HCT116 (cell line): ENCODE data around the gene CSGALNACT2. TPM values are rescaled to one million over a fixed set of nuclear protein-coding genes. Genes with fewer than 3 reads are reported as not detected.

Experiments used
- ATAC-seq: fragments of 200-7000 bp; cut with Tn5 transposase; 2 replicates; pipeline ENCODE4 v1.9.1; 2020; ENCODE audit warnings: mild to moderate bottlenecking, moderate library complexity
- BruUV-seq: library from RNA; stranded (reverse); fragments of 400-500 nt; replicated peaks from 2 replicates; lab custom pipeline; 2021; lab: Mats Ljungman, UMichigan
- CTCF ChIA-PET: fragments of 300-600 bp; sonication (Branson Sonifier 250); formaldehyde crosslinking; loops from one replicate; lab custom pipeline; 2021; ENCODE audit warnings: antibody characterized with exemption; lab: Charles Lee
- POLR2A ChIA-PET: fragments of 300-600, 350-600 bp; sonication (Branson Sonifier 250); formaldehyde crosslinking; loops from one replicate; lab custom pipeline; 2021; ENCODE audit warnings: antibody characterized with exemption; lab: Charles Lee
- RAD21 ChIA-PET, 2 experiments: fragments of 300-600 bp; sonication (Branson Sonifier 250); formaldehyde crosslinking; loops; one replicate each; lab custom pipeline; 2023; ENCODE audit warnings: low total read pairs in 2 of 2; ENCODE audit not compliant: uncharacterized antibody in 2 of 2, unreplicated experiment in 2 of 2, low non-redundant PET in 1 of 2; lab: Charles Lee
- DNase-seq: peaks from one replicate; pipeline ENCODE4 v3.0.0-alpha.2; 2010; ENCODE audit warnings: low read depth, low spot score
- H2AFZ ChIP-seq: fragments of 200-600 bp; shearing (Covaris generic), sonication (generic); 2 replicates; pipeline ENCODE4 v1.6.1; 2017; ENCODE audit warnings: low read depth, mixed run types, mixed read lengths, antibody characterized with exemption, low read length; ENCODE audit not compliant: poor library complexity, severe bottlenecking
- H3K27ac ChIP-seq: 2 replicates; pipeline ENCODE4 v1.5.1; 2012; ENCODE audit warnings: low read depth, low read length
- H3K27me3 ChIP-seq: fragments of 200-600 bp; sonication (generic); 2 replicates; pipeline ENCODE4 v1.6.1; 2016; ENCODE audit warnings: mixed run types, low read length, mixed read lengths; ENCODE audit not compliant: insufficient read depth
- H3K36me3 ChIP-seq, 2 experiments: fragments of 200-500 bp in 1 of 2; fragments of 200-600 bp in 1 of 2; sonication (Bioruptor generic) in 1 of 2; sonication (generic) in 1 of 2; 2 replicates each; pipeline versions ENCODE4 v1.5.1 to v1.6.1; 2014 to 2016; ENCODE audit warnings: low read length in 2 of 2, inconsistent platforms in 1 of 2, mixed read lengths in 1 of 2, mixed run types in 1 of 2; ENCODE audit not compliant: insufficient read depth in 2 of 2, control insufficient read depth in 1 of 2
- H3K4me1 ChIP-seq, 2 experiments: fragments of 200-600 bp in 1 of 2; sonication (generic) in 1 of 2; 2 replicates each; pipeline versions ENCODE4 v1.5.1 to v1.6.1; 2012 to 2017; ENCODE audit warnings: low read length in 2 of 2, inconsistent platforms in 1 of 2, mild to moderate bottlenecking in 1 of 2, mixed read lengths in 1 of 2, mixed run types in 1 of 2, moderate library complexity in 1 of 2; ENCODE audit not compliant: insufficient read depth in 2 of 2, control insufficient read depth in 1 of 2
- H3K4me2 ChIP-seq: fragments of 200-600 bp; sonication (generic); 2 replicates; pipeline ENCODE4 v1.6.1; 2017; ENCODE audit warnings: mixed run types, low read length, mixed read lengths
- H3K4me3 ChIP-seq, 2 experiments: fragments of 200-600 bp in 1 of 2; sonication (generic) in 1 of 2; replicated peaks in 1 of 2; 2 replicates each; pipeline ENCODE4 v1.5.1; 2011 to 2016; ENCODE audit warnings: low read length in 2 of 2, control low read depth in 1 of 2, low read depth in 1 of 2, mild to moderate bottlenecking in 1 of 2, mixed read lengths in 1 of 2, mixed run types in 1 of 2
- H3K79me2 ChIP-seq: fragments of 200-600 bp; sonication (generic); 2 replicates; pipeline ENCODE4 v1.6.1; 2017; ENCODE audit warnings: mild to moderate bottlenecking, mixed run types, low read length, moderate library complexity, mixed read lengths; ENCODE audit not compliant: insufficient read depth
- H3K9ac ChIP-seq: fragments of 200-600 bp; sonication (generic); 2 replicates; pipeline ENCODE4 v1.6.1; 2016; ENCODE audit warnings: low read length, mixed read lengths
- H3K9me2 ChIP-seq: fragments of 200-600 bp; sonication (generic), shearing (Covaris generic); 2 replicates; pipeline ENCODE4 v1.6.1; 2017; ENCODE audit warnings: mixed run types, mild to moderate bottlenecking, moderate library complexity; ENCODE audit not compliant: insufficient read depth
- H3K9me3 ChIP-seq, 2 experiments: fragments of 200-500 bp in 1 of 2; fragments of 200-600 bp in 1 of 2; sonication (Bioruptor generic) in 1 of 2; sonication (generic) in 1 of 2; 2 replicates each; pipeline ENCODE4 v1.6.1; 2014 to 2017; ENCODE audit warnings: low read length in 2 of 2, mixed read lengths in 2 of 2, inconsistent platforms in 1 of 2, low read depth in 1 of 2, mild to moderate bottlenecking in 1 of 2, mixed run types in 1 of 2, moderate library complexity in 1 of 2; ENCODE audit not compliant: control insufficient read depth in 1 of 2, insufficient read depth in 1 of 2
- H4K20me1 ChIP-seq: fragments of 200-600 bp; sonication (generic), shearing (Covaris generic); 2 replicates; pipeline ENCODE4 v1.6.1; 2017; ENCODE audit warnings: mixed run types, mild to moderate bottlenecking, moderate library complexity; ENCODE audit not compliant: insufficient read depth
- ATF3 ChIP-seq: IDR thresholded peaks from 2 replicates; pipeline ENCODE4 v1.6.1; 2012
- EGR1 ChIP-seq: IDR thresholded peaks from 2 replicates; pipeline ENCODE4 v1.6.1; 2012; ENCODE audit warnings: low read depth
- EZH2 ChIP-seq: fragments of 200-600 bp; sonication (generic); IDR thresholded peaks from 2 replicates; pipeline ENCODE4 v1.6.1; 2017; ENCODE audit warnings: antibody characterized with exemption, mixed run types
- FOSL1 ChIP-seq: IDR thresholded peaks from 2 replicates; pipeline ENCODE4 v1.6.1; 2012; ENCODE audit warnings: low read depth
- JUND ChIP-seq: IDR thresholded peaks from 2 replicates; pipeline ENCODE4 v1.6.1; 2012
- MAX ChIP-seq: IDR thresholded peaks from 2 replicates; pipeline ENCODE4 v1.6.1; 2012
- POLR2A ChIP-seq: IDR thresholded peaks from 2 replicates; pipeline ENCODE4 v1.7.0; 2011; ENCODE audit warnings: borderline replicate concordance; ENCODE audit not compliant: insufficient read depth, insufficient read length; ENCODE audit errors: extremely low read depth
- POLR2AphosphoS5 ChIP-seq: IDR thresholded peaks from 2 replicates; pipeline ENCODE4 v1.6.1; 2011; ENCODE audit warnings: mild to moderate bottlenecking, low read depth, low read length, moderate library complexity
- RAD21 ChIP-seq: IDR thresholded peaks from 2 replicates; pipeline ENCODE4 v1.6.1; 2012; ENCODE audit warnings: low read depth, mild to moderate bottlenecking
- REST ChIP-seq: IDR thresholded peaks from 2 replicates; pipeline ENCODE4 v1.6.1; 2012; ENCODE audit warnings: low read depth
- SIN3A ChIP-seq: IDR thresholded peaks from 2 replicates; pipeline ENCODE4 v1.6.1; 2012; ENCODE audit warnings: low read depth
- ZBTB33 ChIP-seq: IDR thresholded peaks from 2 replicates; pipeline ENCODE4 v1.6.1; 2011; ENCODE audit warnings: mild to moderate bottlenecking, low read length, moderate library complexity; ENCODE audit not compliant: insufficient replicate concordance; ENCODE audit errors: extremely low read depth
- ZNF274 ChIP-seq: fragments of 200-500 bp; sonication (Bioruptor generic); IDR thresholded peaks from 2 replicates; pipeline ENCODE4 v1.6.1; 2014; ENCODE audit warnings: mild to moderate bottlenecking, low read depth, low read length, inconsistent platforms
- intact Hi-C: fragments of 100-400 bp; cut with micrococcal nuclease; formaldehyde crosslinking; loops from 2 replicates; pipeline ENCODE4 v1.10.0; 2022
- total RNA-seq: library from RNA; stranded (reverse); gene quantifications from one replicate; pipeline ENCODE4 v1.2.1, GENCODE V29; 2021; ENCODE audit not compliant: unreplicated experiment

CSGALNACT2 gene
- total RNA-seq, 1 experiment from 2014 or later, result 9.9 TPM

GRCh38 chr10:43131256-43131655, 7.0 kb upstream of the CSGALNACT2 start:
- H3K9ac ChIP-seq, result no peak overlapping the region
- no peak overlapping the region for H3K27ac ChIP-seq
- no peaks in the 10 kb centered on the region for H3K79me2 ChIP-seq
- H2AFZ ChIP-seq, result no peak overlapping the region
- no peaks in the 10 kb centered on the region for H4K20me1 ChIP-seq
- RAD21 ChIA-PET, result no interaction called here
- no peak for TF ChIP-seq ZBTB33
- TF ChIP-seq FOSL1, result no peak
- no peak for TF ChIP-seq RAD21
- TF ChIP-seq EZH2, result no peak
- no peak for TF ChIP-seq POLR2AphosphoS5
- TF ChIP-seq JUND, result no peak
- POLR2A ChIA-PET, result no interaction called here
- H3K4me2 ChIP-seq, result no peak overlapping the region
- no peaks in the 10 kb centered on the region for H3K36me3 ChIP-seq
- H3K27me3 ChIP-seq, result no peaks in the 10 kb centered on the region
- H3K9me2 ChIP-seq, result no peaks in the 10 kb centered on the region
- ATAC-seq (no peak), DNase-seq (no peak)
- CTCF ChIA-PET, result no interaction called here
- no peak overlapping the region for H3K4me3 ChIP-seq
- intact Hi-C loops, result no loop called here
- H3K4me1 ChIP-seq, result peaks cover 10 to 14% of the 10 kb centered on the region in 2 experiments
- no TSS peak for BruUV-seq
- no peaks in the 10 kb centered on the region for H3K9me3 ChIP-seq

GRCh38 chr10:43131906-43132305, 6.3 kb upstream of the CSGALNACT2 start:
- CTCF ChIA-PET, result no interaction called here
- no peak for DNase-seq
- Histone ChIP-seq H3K9me2 (no peaks in the 10 kb centered on the region), H3K79me2 (no peaks in the 10 kb centered on the region), H3K9ac (no peak overlapping the region), H3K4me1 (peaks cover 10 to 14% of the 10 kb centered on the region in 2 experiments), H2AFZ (no peak overlapping the region), H4K20me1 (no peaks in the 10 kb centered on the region), H3K9me3 (no peaks in the 10 kb centered on the region), H3K4me3 (no peak overlapping the region), H3K27me3 (no peaks in the 10 kb centered on the region), H3K4me2 (no peak overlapping the region), H3K36me3 (no peaks in the 10 kb centered on the region), H3K27ac (no peak overlapping the region)
- RAD21 ChIA-PET, result no interaction called here
- intact Hi-C loops, result no loop called here
- POLR2A ChIA-PET, result no interaction called here
- ATAC-seq, result no peak
- BruUV-seq, result no TSS peak
- TF ChIP-seq ZBTB33 (no peak), ATF3 (no peak), MAX (no peak), POLR2A (no peak), EGR1 (no peak), ZNF274 (no peak), REST (no peak), SIN3A (no peak)
